OCI-M2 (cell line): ENCODE measurements around the gene DNAH9.

ENCODE experiments used
- DNase-seq: peaks from one replicate; lab custom pipeline; 2025; ENCODE audit not compliant: unreplicated experiment; lab: John Stamatoyannopoulos, UW

The DNAH9 gene

GRCh38 chr17:11589716-11590115, 8.6 kb upstream of the DNAH9 start:
- no peak for DNase-seq

- DNase-seq: no peak
Observed at GRCh38 chr17:11601661-11602060, 3.4 kb downstream of the DNAH9 start.

- no peak for DNase-seq
Observed at GRCh38 chr17:11608396-11608795, 10.1 kb downstream of the DNAH9 start.

- no peak for DNase-seq
Observed at GRCh38 chr17:11610999-11611566, 12.8 kb downstream of the DNAH9 start.

GRCh38 chr17:11612956-11613355, 14.7 kb downstream of the DNAH9 start:
- no peak for DNase-seq

GRCh38 chr17:11618861-11619566, 20.7 kb downstream of the DNAH9 start:
- no peak for DNase-seq

- DNase-seq: no peak
Observed at GRCh38 chr17:11622492-11622891, 24.2 kb downstream of the DNAH9 start.

- no peak for DNase-seq
Observed at GRCh38 chr17:11624976-11625375, 26.7 kb downstream of the DNAH9 start.

GRCh38 chr17:11625878-11626277, 27.6 kb downstream of the DNAH9 start:
- no peak for DNase-seq

GRCh38 chr17:11627301-11627940, 29.2 kb downstream of the DNAH9 start:
- DNase-seq: no peak

- no peak for DNase-seq
Observed at GRCh38 chr17:11628374-11628773, 30.1 kb downstream of the DNAH9 start.

GRCh38 chr17:11628831-11629230, 30.6 kb downstream of the DNAH9 start:
- DNase-seq: no peak

- DNase-seq: no peak
Observed at GRCh38 chr17:11636771-11637170, 38.5 kb downstream of the DNAH9 start.

GRCh38 chr17:11637796-11638195, 39.5 kb downstream of the DNAH9 start:
- no peak for DNase-seq

- no peak for DNase-seq
Observed at GRCh38 chr17:11638700-11639265, 40.5 kb downstream of the DNAH9 start.

- no peak for DNase-seq
Observed at GRCh38 chr17:11639736-11640462, 41.6 kb downstream of the DNAH9 start.

GRCh38 chr17:11640463-11640814, 42.2 kb downstream of the DNAH9 start:
- DNase-seq: no peak

- no peak for DNase-seq
Observed at GRCh38 chr17:11641521-11642275, 43.4 kb downstream of the DNAH9 start.

GRCh38 chr17:11642655-11643054, 44.4 kb downstream of the DNAH9 start:
- DNase-seq: no peak

GRCh38 chr17:11643851-11644250, 45.6 kb downstream of the DNAH9 start:
- DNase-seq: no peak
